Measurements from ENCODE around the gene PRG3.

PRG3 gene

GRCh38 chr11:57376095-57377090, 4.6 kb downstream of the PRG3 start:
- ChIA-PET POLR2A (no interaction called here), CTCF (no interaction called here)
- no peak for TF ChIP-seq CTCF (IDR thresholded peaks at IDR 0.05; ENCODE audit: insufficient read depth, low read length, missing control alignments)
- no peak for DNase-seq (ENCODE audit: low read depth, low spot score)
- H3K4me3 ChIP-seq (ENCODE audit: low read depth, low read length): no peak overlapping the region

GRCh38 chr11:57375490-57375889, 5.5 kb downstream of the PRG3 start:
- CTCF ChIA-PET: no interaction called here
- no peak for TF ChIP-seq CTCF (IDR thresholded peaks at IDR 0.05; ENCODE audit: insufficient read depth, low read length, missing control alignments)
- DNase-seq (ENCODE audit: low read depth, low spot score): no peak
- POLR2A ChIA-PET: no interaction called here
- no peak overlapping the region for H3K4me3 ChIP-seq (ENCODE audit: low read depth, low read length)

- no peak overlapping the region for H3K4me3 ChIP-seq (ENCODE audit: low read depth, low read length)
- DNase-seq (ENCODE audit: low read depth, low spot score): no peak
- TF ChIP-seq CTCF (IDR thresholded peaks at IDR 0.05; ENCODE audit: insufficient read depth, low read length, missing control alignments): no peak
- ChIA-PET CTCF (no interaction called here), POLR2A (no interaction called here)
These were observed 6.0 kb downstream of the PRG3 start for GRCh38 chr11:57374966-57375365.

- H3K4me3 ChIP-seq (ENCODE audit: low read depth, low read length): no peak overlapping the region
- no peak for DNase-seq (ENCODE audit: low read depth, low spot score)
- ChIA-PET CTCF (interaction anchor here (0.9 to 2.2 kb wide), 4 partner anchors 10 to 269 kb away, joined by 3 to 6 read pairs (median 4); no protein-coding TSS in a partner anchor), POLR2A (interaction anchor here (0.7 kb wide), 1 partner anchor 178 kb away, joined by 3 read pairs; no protein-coding TSS in a partner anchor)
- no peak for TF ChIP-seq CTCF (IDR thresholded peaks at IDR 0.05; ENCODE audit: insufficient read depth, low read length, missing control alignments)
These were observed 7.8 kb downstream of the PRG3 start for GRCh38 chr11:57373146-57373545.

- TF ChIP-seq CTCF (IDR thresholded peaks at IDR 0.05; ENCODE audit: insufficient read depth, low read length, missing control alignments): no peak
- CTCF ChIA-PET: interaction anchor here (0.7 to 1.6 kb wide), 3 partner anchors 18 to 188 kb away, joined by 3 to 7 read pairs (median 4); no protein-coding TSS in a partner anchor
These were observed 10.0 kb downstream of the PRG3 start for GRCh38 chr11:57370941-57371340.

GRCh38 chr11:57370251-57370650, 10.7 kb downstream of the PRG3 start:
- ChIA-PET CTCF (interaction anchor here (1.6 kb wide), 1 partner anchor 18 kb away, joined by 7 read pairs; no protein-coding TSS in a partner anchor), POLR2A (no interaction called here)
- TF ChIP-seq CTCF (IDR thresholded peaks at IDR 0.05; ENCODE audit: insufficient read depth, low read length, missing control alignments): no peak
- H3K4me3 ChIP-seq (ENCODE audit: low read depth, low read length): no peak overlapping the region
- DNase-seq (ENCODE audit: low read depth, low spot score): no peak

More at GRCh38 chr11:57370941-57371340, 10.0 kb downstream of the PRG3 start:
- no peak for DNase-seq (ENCODE audit: low read depth, low spot score)
- POLR2A ChIA-PET: no interaction called here
- H3K4me3 ChIP-seq (ENCODE audit: low read depth, low read length): no peak overlapping the region
